GM12801 (cell line): ENCODE measurements around the gene TMEM213.

Source experiments
- TF ChIP-seq, protein P1 (sequence below): IDR thresholded peaks from one replicate; pipeline ENCODE4 v1.5.1; 2011; ENCODE audit warnings: control low read depth; ENCODE audit not compliant: insufficient read length; ENCODE audit errors: extremely low read depth

TMEM213 gene

DNA sequence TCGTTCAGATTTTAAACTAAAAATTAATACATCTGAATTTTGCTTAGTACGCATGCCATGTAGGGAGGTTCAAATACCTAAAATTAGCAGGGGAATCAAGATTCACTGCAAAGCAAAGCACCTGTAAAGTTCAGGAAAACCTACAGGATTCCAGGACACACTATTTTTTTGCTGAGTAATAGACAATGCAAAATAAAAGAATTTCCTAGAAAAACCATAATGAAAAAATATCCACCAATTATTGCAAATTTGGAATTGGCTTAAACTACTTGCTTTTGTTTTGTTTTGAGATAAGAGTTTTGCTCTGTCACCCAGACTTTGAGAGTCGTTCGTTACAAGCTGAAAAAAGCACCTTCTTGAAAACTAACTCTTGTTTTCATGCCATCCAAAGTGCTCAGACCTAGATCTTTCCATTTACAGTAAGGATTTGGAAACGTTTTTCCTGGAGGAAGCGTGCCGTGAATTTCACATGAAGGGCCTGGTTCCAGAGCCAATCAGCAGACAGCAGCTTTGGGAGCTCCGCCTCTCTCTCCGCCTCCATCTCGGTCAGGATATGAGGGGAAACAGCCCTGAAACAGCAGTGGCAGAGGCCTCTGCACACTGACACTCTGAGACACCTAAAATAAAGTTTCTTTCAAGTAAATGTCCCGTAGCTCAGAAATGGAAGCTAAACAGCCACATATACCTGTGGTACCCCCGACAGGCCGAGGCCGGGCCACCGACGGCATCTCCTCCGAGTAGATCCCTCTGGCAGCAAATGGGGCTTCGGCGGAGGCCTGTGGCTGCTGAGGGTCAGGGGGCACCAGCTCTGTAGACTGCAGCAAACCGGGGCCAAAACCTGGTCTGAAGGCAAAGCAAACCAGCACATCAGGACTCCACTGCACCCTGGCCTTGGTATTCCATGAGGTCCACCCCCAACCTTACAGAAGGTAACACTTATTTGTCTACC, 46.1 kb downstream of the TMEM213 start:
- TF ChIP-seq, protein P1, sequence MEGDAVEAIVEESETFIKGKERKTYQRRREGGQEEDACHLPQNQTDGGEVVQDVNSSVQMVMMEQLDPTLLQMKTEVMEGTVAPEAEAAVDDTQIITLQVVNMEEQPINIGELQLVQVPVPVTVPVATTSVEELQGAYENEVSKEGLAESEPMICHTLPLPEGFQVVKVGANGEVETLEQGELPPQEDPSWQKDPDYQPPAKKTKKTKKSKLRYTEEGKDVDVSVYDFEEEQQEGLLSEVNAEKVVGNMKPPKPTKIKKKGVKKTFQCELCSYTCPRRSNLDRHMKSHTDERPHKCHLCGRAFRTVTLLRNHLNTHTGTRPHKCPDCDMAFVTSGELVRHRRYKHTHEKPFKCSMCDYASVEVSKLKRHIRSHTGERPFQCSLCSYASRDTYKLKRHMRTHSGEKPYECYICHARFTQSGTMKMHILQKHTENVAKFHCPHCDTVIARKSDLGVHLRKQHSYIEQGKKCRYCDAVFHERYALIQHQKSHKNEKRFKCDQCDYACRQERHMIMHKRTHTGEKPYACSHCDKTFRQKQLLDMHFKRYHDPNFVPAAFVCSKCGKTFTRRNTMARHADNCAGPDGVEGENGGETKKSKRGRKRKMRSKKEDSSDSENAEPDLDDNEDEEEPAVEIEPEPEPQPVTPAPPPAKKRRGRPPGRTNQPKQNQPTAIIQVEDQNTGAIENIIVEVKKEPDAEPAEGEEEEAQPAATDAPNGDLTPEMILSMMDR = no peak

DNA sequence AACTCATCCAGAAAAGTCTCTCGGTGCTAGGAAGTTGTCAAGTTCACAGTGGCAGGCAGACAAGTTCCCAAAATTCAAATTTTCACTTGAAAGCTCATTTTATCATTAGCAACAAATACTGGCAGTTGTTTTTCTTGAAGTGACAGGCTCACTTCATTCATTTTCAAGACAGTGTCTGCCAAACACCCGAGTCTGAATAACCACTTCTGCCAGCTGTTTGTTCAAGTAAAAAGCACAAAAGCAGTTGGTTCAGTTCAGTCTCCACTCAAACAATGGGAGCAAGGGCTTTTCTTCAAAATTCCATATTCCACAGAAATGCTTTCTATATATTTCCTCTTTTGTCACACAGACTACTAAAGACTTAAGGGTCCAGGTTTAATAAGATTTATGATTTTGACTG, 47.9 kb downstream of the TMEM213 start:
- TF ChIP-seq, protein P1 = no peak

DNA sequence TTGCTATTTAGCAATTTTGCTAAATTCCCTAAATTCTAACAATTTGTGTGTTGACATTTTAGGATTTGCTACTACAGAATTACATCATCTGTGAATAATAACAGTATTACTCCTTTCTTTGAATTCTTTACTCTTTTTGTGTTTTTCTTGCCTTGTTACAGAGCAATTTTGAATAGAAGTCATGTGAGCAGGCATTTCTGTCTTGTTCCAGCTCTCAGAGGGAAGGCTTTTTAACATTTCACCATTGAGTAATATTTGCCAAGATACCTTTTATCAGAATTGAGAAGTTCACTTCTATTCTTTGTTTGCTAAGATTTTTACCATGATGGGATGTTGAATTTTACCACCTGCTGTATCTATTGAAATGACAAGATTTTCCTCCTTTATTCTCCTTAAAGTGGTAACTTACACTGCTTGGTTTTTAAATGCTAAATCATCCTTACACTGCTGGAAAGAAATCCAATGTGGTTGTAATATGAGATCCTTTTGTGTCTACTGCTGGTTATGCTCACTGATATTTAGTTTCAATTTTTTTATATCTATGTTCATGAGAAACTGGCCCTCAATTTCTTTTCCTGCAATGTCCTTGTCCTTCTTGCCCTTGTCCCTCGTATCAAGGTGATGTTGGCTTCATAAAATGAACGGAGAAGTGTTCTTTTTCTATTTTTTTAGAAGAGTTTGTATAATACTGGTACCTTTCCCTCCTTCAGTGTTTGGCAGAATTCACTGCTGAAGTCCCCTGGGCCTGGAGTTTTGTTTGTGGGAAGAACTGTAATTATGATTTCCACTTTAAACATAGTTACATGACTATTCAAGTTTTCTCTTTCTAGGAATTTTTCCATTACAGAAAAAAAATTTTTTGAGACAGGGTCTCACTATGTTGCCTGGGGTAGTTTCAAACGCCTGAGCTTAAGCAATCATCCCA, 50.5 kb downstream of the TMEM213 start:
- TF ChIP-seq, protein P1 = no peak

DNA sequence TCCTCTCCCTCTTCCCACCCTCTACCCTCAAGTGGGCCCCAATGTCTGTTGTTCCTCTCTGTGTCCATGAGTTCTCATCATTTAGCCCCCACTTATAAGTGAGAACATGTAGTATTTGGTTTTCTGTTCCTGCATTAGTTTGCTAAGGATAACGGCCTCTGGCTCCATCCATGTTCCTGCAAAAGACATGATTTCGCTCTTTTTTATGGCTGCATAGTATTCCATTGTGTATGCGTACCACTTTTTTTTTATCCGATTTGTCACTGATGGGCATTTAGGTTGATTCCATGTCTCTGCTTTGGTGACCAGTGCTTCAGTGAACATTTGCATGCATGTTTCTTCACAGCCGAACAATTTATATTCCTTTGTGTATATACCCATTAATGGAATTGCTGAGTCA, 51.9 kb downstream of the TMEM213 start:
- TF ChIP-seq, protein P1 = no peak

DNA sequence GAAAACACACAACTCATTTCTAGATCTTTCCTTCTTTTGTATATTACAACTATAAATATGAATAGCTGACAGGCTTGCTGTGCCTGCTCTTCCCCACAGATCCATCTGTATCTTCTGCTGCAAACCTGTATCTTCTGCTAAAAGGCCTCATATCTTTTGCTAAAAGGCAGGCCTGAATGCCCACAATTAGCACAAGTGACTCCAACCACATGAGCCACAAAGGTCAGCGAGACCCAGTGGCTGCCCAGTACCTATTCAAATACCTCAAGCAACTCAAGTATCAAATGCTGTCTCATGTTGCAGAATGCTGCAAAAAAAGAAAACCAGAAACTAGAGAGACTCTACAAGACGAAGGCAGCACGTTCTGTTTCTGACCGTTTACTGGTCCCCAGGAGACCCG, 54.7 kb downstream of the TMEM213 start:
- TF ChIP-seq, protein P1 = no peak

DNA sequence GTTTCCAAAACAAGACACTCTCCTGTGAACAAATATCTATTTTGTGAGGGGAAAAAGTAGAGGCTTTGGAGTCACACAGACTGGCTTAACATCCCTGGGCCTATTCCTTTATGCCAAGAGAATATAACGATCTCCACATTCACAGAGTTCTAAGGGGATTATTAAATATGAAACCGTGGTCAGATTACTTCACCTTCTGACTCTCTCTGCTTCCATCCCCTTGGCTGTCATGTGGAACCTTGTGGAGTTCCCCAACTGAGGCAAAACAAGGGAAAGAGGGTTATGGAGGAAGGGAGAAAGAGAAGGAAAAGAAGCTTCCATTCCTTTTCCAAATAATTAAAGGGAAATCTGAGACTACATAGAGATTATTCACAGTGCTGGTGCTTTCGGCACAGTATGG, 55.7 kb downstream of the TMEM213 start:
- TF ChIP-seq, protein P1 = no peak

DNA sequence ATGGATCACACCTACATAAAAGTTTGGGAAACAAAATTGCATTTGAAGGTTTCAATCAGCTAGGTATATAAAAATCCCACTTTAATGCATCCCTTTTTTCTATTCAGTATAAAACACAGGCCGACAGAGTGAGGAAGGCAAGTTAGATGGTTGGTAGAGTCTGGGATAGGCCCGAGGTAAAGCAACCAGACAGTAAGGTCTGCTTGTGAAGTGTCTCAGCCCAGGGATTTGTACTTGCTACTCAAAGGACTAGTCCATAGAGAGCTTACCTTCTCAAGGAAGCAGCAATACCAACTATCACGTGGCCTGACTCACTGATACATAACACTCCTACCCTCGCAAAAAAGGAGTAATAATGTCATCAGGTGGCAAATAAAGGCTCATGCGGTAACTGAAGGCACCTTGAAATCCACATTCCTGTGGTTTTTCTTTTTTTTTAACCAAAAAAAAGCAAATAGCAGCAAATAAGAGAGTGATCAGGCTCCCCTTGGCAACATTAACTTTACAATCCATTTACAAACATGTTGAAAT, 56.4 kb downstream of the TMEM213 start:
- TF ChIP-seq, protein P1 = no peak
